ENCODE measurements around the gene KRT36. TPM values are rescaled to one million over a fixed set of nuclear protein-coding genes. Genes with fewer than 3 reads are reported as not detected.

The KRT36 gene
- polyA plus RNA-seq, 3 donors: 0.24 to 0.87 (median 0.25) TPM

- no peaks in the 10 kb centered on the region for H3K36me3 ChIP-seq (replicated peaks in 1 of 2; ENCODE audit: control insufficient read depth in 1 of 2, insufficient read depth in 2 of 2, low read length in 2 of 2)
- H3K27ac Mint-ChIP-seq: no peak overlapping the region
- peaks cover 7 to 14% (median 9%) of the 10 kb centered on the region in 3 donors for H3K27me3 Mint-ChIP-seq (ENCODE audit: low read depth in 3 of 3)
- no peak overlapping the region for H3K4me3 Mint-ChIP-seq
- H3K9me3 ChIP-seq (replicated peaks in 1 of 2; ENCODE audit: control insufficient read depth in 1 of 2, insufficient read depth in 1 of 2, low read length in 2 of 2): no peaks in the 10 kb centered on the region
- intact Hi-C loops (cut with micrococcal nuclease): no loop called here
- H3K27ac ChIP-seq (ENCODE audit: low read depth in 1 of 2, low read length in 2 of 2): no peak overlapping the region
- H3K9me3 Mint-ChIP-seq: peaks cover 0 to 4% (median 0%) of the 10 kb centered on the region in 7 donors
- no peak for TF ChIP-seq CTCF (IDR thresholded peaks at IDR 0.05)
- H3K36me3 Mint-ChIP-seq: no peaks in the 10 kb centered on the region
- no peaks in the 10 kb centered on the region for H3K4me1 ChIP-seq (ENCODE audit: control insufficient read depth in 1 of 2, insufficient read depth in 2 of 2, low read length in 2 of 2)
- H3K4me1 Mint-ChIP-seq: peaks cover 3% of the 10 kb centered on the region
- H3K4me3 ChIP-seq (replicated peaks in 1 of 3; ENCODE audit: low read depth in 2 of 3, low read length in 3 of 3): no peak overlapping the region
- no peaks in the 10 kb centered on the region for H4K20me1 ChIP-seq (ENCODE audit: insufficient read depth, low read length)
- no peak overlapping the region for H2AFZ ChIP-seq (ENCODE audit: insufficient read depth, low read depth, low read length, poor library complexity, severe bottlenecking)
- peaks cover 0 to 2% of the 10 kb centered on the region in 2 donors for H3K27me3 ChIP-seq (ENCODE audit: control insufficient read depth in 2 of 2, insufficient read depth in 2 of 2, low read length in 2 of 2)
- H3K4me2 ChIP-seq (replicated peaks; ENCODE audit: extremely low read depth, low read length, poor library complexity, severe bottlenecking): no peak overlapping the region
- WGBS (ENCODE audit: insufficient coverage): 79% methylated on average over 6 of the region's 6 CpGs
- H3K9ac ChIP-seq (ENCODE audit: insufficient read depth, low read length, poor library complexity, severe bottlenecking): no peak overlapping the region
- no peaks in the 10 kb centered on the region for H3K79me2 ChIP-seq (ENCODE audit: insufficient read depth, low read length)
- DNase-seq: no peak
These were observed 40.7 kb downstream of the KRT36 start for GRCh38 chr17:41449008-41449407.

DNA sequence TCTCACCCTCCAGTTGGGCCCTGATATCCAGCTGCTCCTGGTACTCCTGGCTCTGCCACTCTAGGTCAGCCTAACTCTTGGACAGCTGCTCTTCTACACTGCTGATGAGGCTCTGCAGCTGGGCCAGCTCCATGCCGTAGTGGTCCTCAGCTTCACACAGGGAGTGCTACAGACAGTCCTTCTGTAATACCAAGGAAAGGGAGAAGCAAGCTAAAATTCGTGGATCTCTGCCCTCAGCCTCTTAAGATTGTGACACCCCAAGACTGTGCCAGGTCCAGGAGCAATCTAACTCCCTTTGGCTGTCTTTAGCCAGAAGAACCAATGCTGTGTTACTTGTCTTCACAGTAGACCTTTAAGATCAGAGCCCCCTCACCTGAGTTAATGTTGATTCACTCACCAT lies 41.2 kb downstream of the KRT36 start:
- no peaks in the 10 kb centered on the region for H3K36me3 Mint-ChIP-seq
- no peak overlapping the region for H2AFZ ChIP-seq (ENCODE audit: insufficient read depth, low read depth, low read length, poor library complexity, severe bottlenecking)
- no peaks in the 10 kb centered on the region for H3K9me3 ChIP-seq (replicated peaks in 1 of 2; ENCODE audit: control insufficient read depth in 1 of 2, insufficient read depth in 1 of 2, low read length in 2 of 2)
- no peak overlapping the region for H3K4me3 Mint-ChIP-seq
- no peaks in the 10 kb centered on the region for H4K20me1 ChIP-seq (ENCODE audit: insufficient read depth, low read length)
- no peak for DNase-seq
- TF ChIP-seq CTCF (IDR thresholded peaks at IDR 0.05): no peak
- no peak overlapping the region for H3K27ac Mint-ChIP-seq
- H3K27me3 ChIP-seq (ENCODE audit: control insufficient read depth in 2 of 2, insufficient read depth in 2 of 2, low read length in 2 of 2): peaks cover 0 to 2% of the 10 kb centered on the region in 2 donors
- 56% methylated on average over 2 of the region's 2 CpGs for WGBS (ENCODE audit: insufficient coverage)
- no peak overlapping the region for H3K4me3 ChIP-seq (replicated peaks in 1 of 3; ENCODE audit: low read depth in 2 of 3, low read length in 3 of 3)
- no peak overlapping the region for H3K4me2 ChIP-seq (replicated peaks; ENCODE audit: extremely low read depth, low read length, poor library complexity, severe bottlenecking)
- no peak overlapping the region for H3K27ac ChIP-seq (ENCODE audit: low read depth in 1 of 2, low read length in 2 of 2)
- H3K9ac ChIP-seq (ENCODE audit: insufficient read depth, low read length, poor library complexity, severe bottlenecking): no peak overlapping the region
- H3K4me1 ChIP-seq (ENCODE audit: control insufficient read depth in 1 of 2, insufficient read depth in 2 of 2, low read length in 2 of 2): no peaks in the 10 kb centered on the region
- peaks cover 7 to 16% (median 9%) of the 10 kb centered on the region in 3 donors for H3K27me3 Mint-ChIP-seq (ENCODE audit: low read depth in 3 of 3)
- H3K9me3 Mint-ChIP-seq: peaks cover 0 to 4% (median 0%) of the 10 kb centered on the region in 7 donors
- intact Hi-C loops (cut with micrococcal nuclease): no loop called here
- H3K79me2 ChIP-seq (ENCODE audit: insufficient read depth, low read length): no peaks in the 10 kb centered on the region
- H3K4me1 Mint-ChIP-seq: peaks cover 3% of the 10 kb centered on the region
- H3K36me3 ChIP-seq (replicated peaks in 1 of 2; ENCODE audit: control insufficient read depth in 1 of 2, insufficient read depth in 2 of 2, low read length in 2 of 2): no peaks in the 10 kb centered on the region

Data from CD14-positive monocyte (primary cell).